DMS 273 treated with DMSO at 0.1 percent for 48 hours (cell line): ENCODE measurements around the gene TOMM20.

Experiments
- DNase-seq: peaks from one replicate; lab custom pipeline; 2025; lab: John Stamatoyannopoulos, UW

The TOMM20 gene

GRCh38 chr1:235063068-235063765 lies 65.4 kb downstream of the TOMM20 start:
- no peak for DNase-seq

GRCh38 chr1:235060607-235061470 lies 67.8 kb downstream of the TOMM20 start:
- no peak for DNase-seq
